ENCODE data around the gene SRRT.

SRRT gene

GRCh38 chr7:100882201-100882600, 7.3 kb downstream of the SRRT start:
- no peak for DNase-seq

GRCh38 chr7:100882785-100883526, 8.1 kb downstream of the SRRT start:
- no peak for DNase-seq

- no peak for DNase-seq
Measured at GRCh38 chr7:100884736-100885439, 10.0 kb downstream of the SRRT start.

- no peak for DNase-seq
Measured at GRCh38 chr7:100885440-100886141, 10.7 kb downstream of the SRRT start.

- no peak for DNase-seq
Measured at GRCh38 chr7:100886142-100886935, 11.4 kb downstream of the SRRT start.

GRCh38 chr7:100886936-100887515, 12.1 kb downstream of the SRRT start:
- DNase-seq: no peak

- no peak for DNase-seq
Measured at GRCh38 chr7:100887516-100888290, 12.8 kb downstream of the SRRT start.

- DNase-seq: no peak
Measured at GRCh38 chr7:100888291-100888987, 13.5 kb downstream of the SRRT start.

- no peak for DNase-seq
Measured at GRCh38 chr7:100888988-100889750, 14.3 kb downstream of the SRRT start, which contains the start of gene UFSP1. UFSP1 (minus strand) TSS chr7:100889715; CDS start chr7:100889271, 444 bp downstream.

GRCh38 chr7:100890653-100891567, 16.0 kb downstream of the SRRT start:
- no peak for DNase-seq

- no peak for DNase-seq
Measured at GRCh38 chr7:100891568-100892247, 16.8 kb downstream of the SRRT start.

- DNase-seq: no peak
Measured at GRCh38 chr7:100892364-100893317, 17.7 kb downstream of the SRRT start.

- no peak for DNase-seq
Measured at GRCh38 chr7:100893318-100893895, 18.5 kb downstream of the SRRT start.

GRCh38 chr7:100893910-100894721, 19.2 kb downstream of the SRRT start:
- DNase-seq: no peak

- DNase-seq: no peak
Measured at GRCh38 chr7:100894860-100895700, 20.2 kb downstream of the SRRT start.
